Measurements from ENCODE around the gene PKLR.

- no peak for TF ChIP-seq CTCF (IDR thresholded peaks at IDR 0.05)
- TF ChIP-seq POLR2A (IDR thresholded peaks at IDR 0.05) = no peak
These were observed 31.9 kb downstream of the PKLR start for GRCh38 chr1:155269381-155269780.
